Mucosa of descending colon (tissue), 3 donors: Measurements from ENCODE around the gene BCL2L13. TPM values are rescaled to one million over a fixed set of nuclear protein-coding genes. Genes with fewer than 3 reads are reported as not detected.

Experiments used
- ATAC-seq: fragments of 200-7000 bp; cut with Tn5 transposase; one replicate; pipeline ENCODE4 v1.9.1; 2020; ENCODE audit warnings: mild to moderate bottlenecking, moderate library complexity
- DNase-seq, 3 donors: peaks; one replicate each; pipeline ENCODE4 v3.0.0-alpha.2; 2020
- H3K36me3 ChIP-seq: fragments of 200-600 bp; one replicate; pipeline ENCODE4 v1.8.0; 2021; ENCODE audit warnings: low read depth, mild to moderate bottlenecking
- H3K4me1 ChIP-seq: fragments of 200-600 bp; one replicate; pipeline ENCODE4 v1.8.0; 2021; ENCODE audit warnings: low read depth, mild to moderate bottlenecking
- H3K4me3 ChIP-seq: fragments of 200-600 bp; one replicate; pipeline ENCODE4 v1.8.0; 2021; ENCODE audit warnings: mild to moderate bottlenecking
- H3K9me3 ChIP-seq: fragments of 200-600 bp; one replicate; pipeline ENCODE4 v1.8.0; 2021; ENCODE audit warnings: mild to moderate bottlenecking
- CTCF ChIP-seq: fragments of 200-600 bp; IDR thresholded peaks from one replicate; pipeline ENCODE4 v1.8.0; 2022; ENCODE audit warnings: antibody characterized with exemption, mild to moderate bottlenecking
- intact Hi-C, 2 donors: fragments of 100-400 bp; cut with DNase I in 1 of 2; cut with micrococcal nuclease in 1 of 2; formaldehyde crosslinking; loops; one replicate each; pipeline versions ENCODE4 v1.11.0 to v1.11.1; 2022; cut with DNase I, micrococcal nuclease
- total RNA-seq, 3 donors: library from RNA; stranded (reverse); fragmentation: NEBNext Ultra II Directional in 2 of 3; extraction: Animal tissue kit (Norgen Biotek cat#: 25700) in 2 of 3; gene quantifications; one replicate each; pipeline versions ENCODE4 v1.2.1 to v1.2.4, GENCODE V29; 2021 to 2023
- donor health status: DM: no; HTN: no; CAD: no; lungs with moderate emphysema.
- donor health status: DM: no; HTN: no; CAD: no.
- donor health status: DM: no; HTN: yes; CAD: no.

The BCL2L13 gene
- total RNA-seq, 3 donors from 2014 or later = 47.2 to 61.2 (median 57.3) TPM

GRCh38 chr22:17675584-17675983 lies 37.0 kb downstream of the BCL2L13 start:
- no peaks in the 10 kb centered on the region for H3K36me3 ChIP-seq
- H3K4me1 ChIP-seq = peaks cover 8% of the 10 kb centered on the region
- no peak overlapping the region for H3K4me3 ChIP-seq
- intact Hi-C loops = no loop called here
- ATAC-seq (no peak), DNase-seq (no peak)
- no peak for TF ChIP-seq CTCF
- H3K9me3 ChIP-seq = no peaks in the 10 kb centered on the region

DNA sequence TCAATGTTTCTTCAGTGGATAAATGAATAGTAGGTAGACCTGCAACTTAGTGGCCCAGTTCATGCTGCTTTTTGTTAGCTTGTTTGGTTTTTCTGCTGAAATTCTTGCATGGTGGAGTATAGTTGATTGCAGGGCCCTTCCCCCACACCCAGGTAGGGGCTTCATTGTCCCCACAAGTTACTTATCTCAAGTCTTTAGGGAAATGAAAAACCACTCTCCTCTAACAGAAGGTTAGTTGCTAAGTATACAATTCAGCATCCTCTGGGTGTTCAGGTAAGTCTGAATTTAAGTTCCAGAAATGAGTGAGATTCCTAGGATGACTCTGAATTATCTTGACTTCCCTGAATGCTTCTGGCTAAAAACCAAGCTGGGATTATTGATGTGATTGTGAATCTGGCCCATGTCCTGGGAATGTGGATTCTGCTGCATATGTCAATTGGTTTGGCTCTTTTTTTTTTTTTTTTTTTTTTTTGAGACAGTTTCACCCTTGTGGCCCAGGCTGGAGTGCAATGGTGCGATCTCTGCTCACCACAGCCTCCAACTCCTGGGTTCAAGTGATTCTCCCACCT lies 40.3 kb downstream of the BCL2L13 start:
- no peak for DNase-seq
- Histone ChIP-seq H3K36me3 (no peaks in the 10 kb centered on the region), H3K4me1 (no peaks in the 10 kb centered on the region), H3K9me3 (no peaks in the 10 kb centered on the region), H3K4me3 (no peak overlapping the region)
- no peak for TF ChIP-seq CTCF
- intact Hi-C loops = no loop called here
- no peak for ATAC-seq

GRCh38 chr22:17684245-17684644 lies 45.7 kb downstream of the BCL2L13 start:
- no peaks in the 10 kb centered on the region for H3K9me3 ChIP-seq
- intact Hi-C loops = no loop called here
- DNase-seq = no peak
- no peak for ATAC-seq
- peaks cover 3% of the 10 kb centered on the region for H3K36me3 ChIP-seq
- no peak for TF ChIP-seq CTCF
- no peak overlapping the region for H3K4me3 ChIP-seq
- no peaks in the 10 kb centered on the region for H3K4me1 ChIP-seq

DNA sequence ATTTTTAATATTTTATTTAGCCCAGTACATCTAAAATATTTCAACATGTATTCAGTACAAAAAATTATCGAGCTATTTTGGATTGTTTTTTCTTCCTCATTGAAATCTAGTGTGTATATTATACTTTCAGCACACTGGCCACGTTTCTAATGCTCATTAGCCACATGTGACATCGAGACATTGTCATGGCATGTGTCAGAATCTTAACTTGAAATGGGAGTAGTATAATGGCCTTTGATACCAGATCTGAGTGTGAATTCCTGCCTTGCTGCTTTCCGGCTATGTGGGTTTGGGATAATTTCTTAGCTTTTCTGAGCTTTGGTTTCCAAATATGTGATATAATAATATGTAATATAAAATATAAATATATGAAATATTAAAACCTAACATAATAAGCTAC lies 54.3 kb downstream of the BCL2L13 start:
- TF ChIP-seq CTCF = no peak
- H3K4me3 ChIP-seq = no peak overlapping the region
- H3K36me3 ChIP-seq = no peaks in the 10 kb centered on the region
- ATAC-seq (no peak), DNase-seq (no peak)
- intact Hi-C loops = no loop called here
- no peaks in the 10 kb centered on the region for H3K9me3 ChIP-seq
- no peaks in the 10 kb centered on the region for H3K4me1 ChIP-seq

DNA sequence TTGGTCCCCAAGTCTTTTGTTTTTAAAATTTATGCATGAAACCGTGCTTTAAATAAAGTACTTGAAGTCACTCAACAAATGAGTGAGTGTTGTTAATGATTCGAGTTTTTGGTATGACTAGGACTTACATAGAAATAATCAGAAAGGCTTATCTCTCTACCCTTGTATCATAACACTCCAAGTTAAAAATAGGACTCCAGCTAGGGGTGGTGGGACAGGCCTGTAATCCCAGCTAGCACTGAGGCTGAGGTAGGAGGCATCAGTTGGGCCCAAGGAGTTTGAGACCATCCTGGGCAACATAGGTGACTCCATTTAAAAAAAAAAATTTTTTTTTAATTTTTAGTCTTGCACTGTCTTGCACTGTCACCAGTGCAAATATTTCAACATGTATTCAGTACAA lies 55.6 kb downstream of the BCL2L13 start:
- Histone ChIP-seq H3K9me3 (no peaks in the 10 kb centered on the region), H3K36me3 (no peaks in the 10 kb centered on the region), H3K4me1 (no peaks in the 10 kb centered on the region), H3K4me3 (no peak overlapping the region)
- no peak for ATAC-seq
- intact Hi-C loops = no loop called here
- DNase-seq = no peak
- TF ChIP-seq CTCF = no peak

- no peaks in the 10 kb centered on the region for H3K9me3 ChIP-seq
- no peak overlapping the region for H3K4me3 ChIP-seq
- TF ChIP-seq CTCF = no peak
- intact Hi-C loops = no loop called here
- ATAC-seq (no peak), DNase-seq (no peak)
- H3K36me3 ChIP-seq = no peaks in the 10 kb centered on the region
- no peaks in the 10 kb centered on the region for H3K4me1 ChIP-seq
These were observed 56.2 kb downstream of the BCL2L13 start for GRCh38 chr22:17694752-17695151.
